Erythroblast (primary cell): ENCODE results near the gene ACP4.
"Not testable (repeated sequence)": the region's sequence is repeated elsewhere in the genome, so short reads cannot be mapped to it uniquely, and the experiment has no call there.

Source experiments
- DNase-seq, 2 experiments: peaks; one replicate each; lab custom pipeline; 2025; lab: John Stamatoyannopoulos, UW
- GATA1 ChIP-seq: IDR thresholded peaks from 2 replicates; pipeline ENCODE4 v1.6.1; 2011; ENCODE audit warnings: low read depth, mild to moderate bottlenecking, control low read depth, low read length, moderate library complexity
- POLR2A ChIP-seq: IDR thresholded peaks from 2 replicates; pipeline ENCODE4 v1.6.1; 2011; ENCODE audit warnings: mild to moderate bottlenecking, low read length

Gene ACP4, protein sequence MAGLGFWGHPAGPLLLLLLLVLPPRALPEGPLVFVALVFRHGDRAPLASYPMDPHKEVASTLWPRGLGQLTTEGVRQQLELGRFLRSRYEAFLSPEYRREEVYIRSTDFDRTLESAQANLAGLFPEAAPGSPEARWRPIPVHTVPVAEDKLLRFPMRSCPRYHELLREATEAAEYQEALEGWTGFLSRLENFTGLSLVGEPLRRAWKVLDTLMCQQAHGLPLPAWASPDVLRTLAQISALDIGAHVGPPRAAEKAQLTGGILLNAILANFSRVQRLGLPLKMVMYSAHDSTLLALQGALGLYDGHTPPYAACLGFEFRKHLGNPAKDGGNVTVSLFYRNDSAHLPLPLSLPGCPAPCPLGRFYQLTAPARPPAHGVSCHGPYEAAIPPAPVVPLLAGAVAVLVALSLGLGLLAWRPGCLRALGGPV

DNA sequence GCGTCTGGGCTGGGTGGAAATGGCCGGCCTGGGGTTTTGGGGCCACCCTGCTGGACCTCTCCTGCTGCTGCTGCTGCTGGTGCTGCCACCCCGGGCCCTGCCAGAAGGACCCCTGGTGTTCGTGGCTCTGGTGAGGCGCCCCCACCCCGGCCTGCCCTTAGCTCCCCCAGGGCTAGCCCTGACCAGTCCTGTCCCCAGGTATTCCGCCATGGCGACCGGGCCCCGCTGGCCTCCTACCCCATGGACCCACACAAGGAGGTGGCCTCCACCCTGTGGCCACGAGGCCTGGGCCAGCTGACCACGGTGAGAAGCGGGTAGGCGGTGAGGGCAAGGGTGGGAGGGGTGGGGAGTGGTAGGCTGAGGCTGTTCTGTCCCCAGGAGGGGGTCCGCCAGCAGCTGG, at the start of gene ACP4:
ACP4 (plus strand) TSS at position 20 of the 400 bp plus-strand sequence; CDS start at position 20, 0 bp downstream.
- no peak for DNase-seq
- TF ChIP-seq POLR2A (no peak), GATA1 (no peak)

DNA sequence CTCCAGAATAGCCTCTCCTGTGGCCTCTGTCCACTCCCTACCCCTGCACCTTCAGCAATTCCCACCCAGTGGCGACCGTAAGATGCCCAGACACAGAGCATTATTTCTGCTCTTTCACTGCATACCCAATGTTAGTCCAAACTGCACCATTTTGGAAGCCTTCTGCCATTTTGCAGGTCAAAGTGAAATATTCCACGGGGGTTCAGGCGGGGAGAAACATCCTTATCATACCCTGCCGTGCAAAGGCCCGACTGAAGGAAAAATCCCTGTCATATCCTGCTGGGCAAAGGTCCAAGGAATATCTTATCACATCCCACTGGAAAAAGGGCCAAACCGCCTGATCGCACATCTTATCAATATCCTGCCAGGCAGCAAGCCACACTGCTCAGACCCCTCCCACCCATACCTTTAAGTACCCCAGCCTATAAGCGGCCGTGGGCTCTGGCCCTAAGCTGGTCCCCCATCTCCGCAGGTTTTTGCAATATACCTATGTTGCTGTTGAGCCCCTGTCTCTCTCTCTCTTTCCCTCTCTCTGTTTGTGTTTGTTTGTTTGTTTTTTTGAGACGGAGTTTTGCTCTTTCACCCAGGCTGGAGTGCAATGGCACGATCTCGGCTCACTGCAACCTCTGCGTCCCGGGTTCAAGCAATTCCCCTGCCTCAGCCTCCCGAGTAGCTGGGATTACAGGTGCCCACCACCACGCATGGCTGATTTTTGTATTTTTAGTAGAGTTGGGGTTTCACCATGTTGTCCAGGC, 48.9 kb upstream of the ACP4 start:
- TF ChIP-seq GATA1 (no peak), POLR2A (no peak)
- DNase-seq: no peak

DNA sequence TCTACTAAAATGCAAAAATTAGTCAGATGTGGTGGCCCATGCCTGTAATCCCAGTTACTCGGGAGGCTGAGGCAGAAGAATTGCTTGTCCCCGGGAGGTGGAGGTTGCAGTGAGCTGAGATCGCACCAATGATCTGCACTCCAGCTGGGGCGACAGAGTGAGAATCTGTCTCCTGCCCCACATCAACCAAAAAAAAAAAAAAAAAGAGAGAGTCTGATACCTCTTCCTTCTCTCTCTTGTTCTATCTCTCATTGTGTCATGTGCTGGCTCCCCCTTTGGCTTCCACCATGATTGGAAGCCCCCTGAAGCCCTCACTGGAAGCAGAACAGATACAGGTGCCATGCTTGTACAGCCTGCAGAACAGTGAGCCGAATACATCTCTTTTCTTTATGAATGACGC, 46.7 kb upstream of the ACP4 start:
- no peak for DNase-seq
- no peak for TF ChIP-seq GATA1
- TF ChIP-seq POLR2A: no peak

DNA sequence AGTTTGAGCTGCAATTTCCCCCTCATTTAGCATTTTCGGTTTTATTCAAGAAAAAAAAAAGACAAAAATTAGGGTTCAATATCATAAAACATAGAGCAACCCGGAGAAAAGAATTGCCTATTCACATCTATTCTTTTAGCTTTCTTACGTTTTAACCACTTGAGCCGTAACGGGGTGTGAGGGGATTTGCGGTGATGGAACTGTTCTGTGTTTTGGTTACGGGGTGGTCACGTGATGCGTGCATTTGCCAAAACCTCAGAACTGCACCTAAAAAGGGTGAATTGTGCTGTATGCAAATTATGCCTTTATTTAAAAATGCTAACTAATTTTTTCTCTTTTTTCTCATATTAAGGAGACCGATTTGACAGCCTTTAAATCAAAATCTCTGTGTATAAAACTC, 45.0 kb upstream of the ACP4 start:
- TF ChIP-seq GATA1 (no peak), POLR2A (no peak)
- no peak for DNase-seq

DNA sequence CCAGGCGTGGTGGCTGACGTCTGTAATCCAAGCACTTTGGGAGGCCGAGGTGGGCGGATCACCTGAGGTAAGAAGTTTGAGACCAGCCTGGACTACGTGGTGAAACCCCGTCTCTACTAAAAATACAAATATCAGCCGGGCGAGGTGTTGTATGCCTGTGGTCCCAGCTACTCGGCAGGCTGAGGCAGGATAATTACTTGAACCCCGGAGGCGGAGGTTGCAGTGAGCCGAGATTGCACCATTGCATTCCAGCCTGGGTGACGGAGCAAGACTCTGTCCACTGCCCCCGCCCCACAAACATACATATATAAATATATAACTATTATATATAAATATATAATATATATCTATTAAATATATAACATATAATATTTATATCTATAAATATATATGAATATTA, 43.1 kb upstream of the ACP4 start:
- not testable (repeated sequence) for DNase-seq

DNA sequence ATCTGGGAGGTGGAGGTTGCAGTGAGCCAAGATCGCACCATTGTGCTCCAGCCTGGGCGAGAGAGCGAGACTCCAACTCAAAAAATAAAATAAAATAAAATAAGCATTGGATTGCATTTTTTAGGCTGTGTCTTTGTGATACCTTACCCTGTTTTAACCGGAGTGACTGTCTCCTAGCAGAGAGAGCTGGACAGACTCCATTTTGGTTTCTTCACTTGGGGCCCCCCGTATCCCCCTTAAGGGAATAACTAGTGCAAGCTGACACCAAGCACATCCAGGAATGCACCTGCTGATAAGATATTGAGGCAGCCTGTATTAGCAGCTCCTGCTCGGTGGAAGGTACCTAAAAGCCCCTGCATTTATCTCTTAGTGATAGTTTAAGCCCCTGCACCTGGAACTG, 40.7 kb upstream of the ACP4 start:
- DNase-seq: no peak

DNA sequence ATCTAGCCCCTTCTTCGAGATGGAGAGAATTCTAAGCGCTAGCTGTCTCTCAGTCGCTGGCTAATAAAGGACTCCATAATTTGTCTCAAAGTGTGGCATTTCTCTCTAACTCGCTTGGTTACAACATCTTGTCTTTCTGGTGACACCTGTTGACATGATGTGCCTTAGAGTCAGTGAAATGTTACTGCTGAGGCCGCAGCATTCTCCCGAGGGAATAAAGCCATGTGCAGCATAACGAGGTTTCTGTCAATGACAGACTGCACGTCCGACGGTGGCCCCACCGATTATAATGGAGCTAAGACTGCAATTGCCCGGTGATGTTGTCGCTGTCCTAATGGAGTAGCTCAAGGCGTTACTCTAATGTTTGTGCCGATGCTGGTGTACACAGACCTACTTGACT, 40.2 kb upstream of the ACP4 start:
- no peak for TF ChIP-seq POLR2A
- no peak for TF ChIP-seq GATA1
- no peak for DNase-seq

More for the DNA sequence above, 40.7 kb upstream of the ACP4 start:
- TF ChIP-seq POLR2A: no peak
- no peak for TF ChIP-seq GATA1

DNA sequence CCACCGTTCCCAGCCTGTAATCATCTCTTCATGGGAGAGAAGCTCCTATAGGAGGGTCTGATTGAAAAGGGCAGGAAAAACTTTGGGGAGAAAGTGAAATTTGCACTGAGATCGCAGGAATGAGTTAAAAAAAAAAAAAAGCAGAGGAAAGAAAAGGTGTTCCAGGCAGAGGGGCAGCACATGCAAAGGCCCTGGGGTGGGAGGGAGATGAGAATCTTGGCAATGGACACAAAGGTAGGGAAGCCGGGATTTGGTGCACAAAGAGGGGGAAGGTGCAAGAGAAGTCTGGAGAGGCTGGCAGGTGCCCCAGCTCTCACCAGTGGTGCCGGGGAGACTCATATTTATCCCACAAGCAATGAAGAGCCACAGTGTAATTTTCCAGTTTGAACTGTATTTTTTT, 36.3 kb upstream of the ACP4 start:
- no peak for DNase-seq
- TF ChIP-seq POLR2A: no peak
- TF ChIP-seq GATA1: no peak

DNA sequence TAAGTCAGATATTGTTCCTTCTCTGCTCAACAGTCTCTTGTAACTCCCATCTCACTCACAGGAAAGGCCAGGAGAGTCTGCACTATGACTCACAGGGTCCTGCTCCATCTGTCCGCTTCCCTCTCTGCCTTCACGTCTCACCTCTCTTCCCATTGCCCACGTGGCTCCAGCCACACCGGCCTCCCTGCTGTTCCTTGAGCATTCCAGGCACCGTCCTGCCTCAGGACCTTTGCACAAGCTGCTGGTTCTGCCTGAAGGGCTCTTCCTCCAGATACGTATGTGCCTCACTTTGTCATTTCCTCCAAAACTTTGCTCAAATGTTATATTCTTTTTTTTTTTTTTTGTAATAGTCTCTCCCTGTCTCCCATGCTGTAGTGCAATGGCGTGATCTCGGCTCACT, 34.0 kb upstream of the ACP4 start:
- DNase-seq: not testable (repeated sequence)

DNA sequence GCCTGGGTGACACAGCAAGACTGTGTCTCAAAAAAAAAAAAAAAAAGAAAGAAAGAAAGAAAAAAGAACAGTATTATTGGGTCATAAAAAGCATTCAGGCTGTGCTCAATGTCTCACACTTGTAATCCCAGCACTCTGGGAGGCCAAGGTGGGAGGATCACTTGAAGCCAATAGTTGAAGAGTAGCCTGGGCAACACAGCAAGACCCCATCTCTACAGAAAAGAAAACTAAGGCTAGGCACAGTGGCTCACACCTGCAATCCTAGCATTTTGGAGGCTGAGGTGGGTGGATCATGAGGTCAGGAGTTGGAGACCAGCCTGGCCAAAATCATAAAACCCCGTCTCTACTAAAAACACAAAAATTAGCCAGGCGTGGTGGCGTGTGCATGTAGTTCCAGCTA, 32.6 kb upstream of the ACP4 start:
- DNase-seq: not testable (repeated sequence)

DNA sequence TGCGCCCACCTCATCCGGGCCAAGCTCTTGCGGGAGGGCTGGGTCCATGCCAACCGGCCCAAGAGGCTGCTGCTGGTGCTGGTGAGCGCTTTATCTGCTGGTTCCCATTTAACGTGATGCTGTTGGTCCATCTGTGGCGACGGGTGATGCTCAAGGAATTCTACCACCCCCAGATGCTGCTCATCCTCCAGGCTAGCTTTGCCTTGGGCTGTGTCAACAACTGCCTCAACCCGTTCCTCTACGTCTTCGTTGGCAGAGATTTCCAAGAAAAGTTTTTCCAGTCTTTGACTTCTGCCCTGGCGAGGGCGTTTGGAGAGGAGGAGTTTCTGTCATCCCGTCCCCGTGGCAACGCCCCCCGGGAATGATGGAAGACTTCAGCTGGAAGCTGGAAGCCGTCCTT, 31.1 kb upstream of the ACP4 start:
- DNase-seq: not testable (repeated sequence)

DNA sequence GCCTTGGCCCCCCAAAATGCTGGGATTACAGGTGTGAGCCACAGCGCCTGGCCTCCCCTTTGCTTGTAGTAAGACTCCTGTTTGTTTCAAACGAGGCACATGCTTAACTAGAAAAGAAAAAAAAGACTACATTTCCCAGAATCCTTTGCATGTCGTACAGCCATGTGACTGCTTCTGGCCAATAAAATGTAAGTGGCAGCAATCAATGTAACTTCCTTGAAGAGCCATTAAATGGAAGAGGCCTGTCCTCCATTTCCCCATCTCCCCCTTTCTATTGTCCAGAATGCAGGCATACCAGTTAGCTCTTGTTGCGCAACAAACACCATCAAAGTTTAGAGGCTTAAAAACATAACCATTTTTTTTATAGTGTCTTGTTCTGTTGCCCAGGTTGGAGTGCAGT, 30.3 kb upstream of the ACP4 start:
- no peak for TF ChIP-seq POLR2A
- DNase-seq: peak; percentile 32 to 46

DNA sequence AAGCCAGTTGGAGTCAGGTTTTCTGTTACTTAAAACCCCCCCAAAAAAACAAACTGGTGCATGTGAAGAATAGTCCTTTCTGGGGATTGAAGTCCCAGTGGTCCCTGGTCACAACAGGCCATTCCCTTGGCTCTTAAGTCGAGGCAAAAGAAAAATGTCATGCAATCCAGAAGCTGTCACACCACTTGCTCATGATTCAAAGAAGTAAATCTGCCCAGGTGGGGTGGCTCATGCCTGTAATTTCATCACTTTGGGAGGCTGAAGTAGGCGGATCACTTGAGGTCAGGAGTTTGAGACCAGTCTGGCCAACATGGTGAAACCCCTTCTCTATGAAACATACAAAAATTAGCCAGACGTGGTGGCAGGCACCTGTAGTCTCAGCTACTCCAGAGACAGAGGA, 28.7 kb upstream of the ACP4 start:
- not testable (repeated sequence) for DNase-seq

DNA sequence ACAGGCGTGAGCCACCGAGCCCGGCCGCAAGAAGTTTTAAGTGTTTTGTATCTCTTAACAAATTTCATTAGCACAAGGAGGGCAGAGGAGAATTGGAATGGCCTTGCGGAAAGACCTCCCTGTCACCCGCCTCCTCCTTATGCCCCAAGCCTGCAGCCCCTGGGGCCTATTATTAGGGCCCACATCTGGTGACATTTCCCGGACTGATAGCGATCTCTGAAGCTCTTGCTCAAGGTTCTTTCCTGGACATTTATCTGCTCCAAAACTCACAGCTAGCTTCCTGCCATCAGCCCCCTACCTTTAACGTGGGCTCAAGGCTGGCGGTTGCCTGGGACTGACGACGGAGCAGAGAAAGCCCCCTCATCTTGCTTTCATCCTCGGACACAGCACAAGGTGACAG, 26.7 kb upstream of the ACP4 start:
- not testable (repeated sequence) for DNase-seq

DNA sequence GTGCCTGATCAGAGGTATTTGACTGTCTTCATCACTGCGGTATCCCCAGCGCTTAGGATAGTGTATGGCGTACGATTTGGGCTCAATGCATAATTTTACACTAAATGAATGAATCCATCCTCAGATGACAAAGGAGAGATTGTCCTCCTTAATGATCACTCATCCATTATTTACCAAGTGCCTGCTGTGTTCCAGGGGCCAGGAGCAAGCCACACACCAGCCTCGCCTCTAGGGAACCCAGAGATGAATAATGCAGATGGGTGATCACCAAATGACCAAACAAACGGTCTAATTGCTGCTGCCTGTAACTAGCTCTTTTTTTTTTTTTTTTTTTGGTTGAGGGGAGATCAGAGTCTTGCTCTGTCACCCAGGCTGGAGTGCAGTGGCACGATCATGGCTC, 25.8 kb upstream of the ACP4 start:
- TF ChIP-seq GATA1 (no peak), POLR2A (no peak)

DNA sequence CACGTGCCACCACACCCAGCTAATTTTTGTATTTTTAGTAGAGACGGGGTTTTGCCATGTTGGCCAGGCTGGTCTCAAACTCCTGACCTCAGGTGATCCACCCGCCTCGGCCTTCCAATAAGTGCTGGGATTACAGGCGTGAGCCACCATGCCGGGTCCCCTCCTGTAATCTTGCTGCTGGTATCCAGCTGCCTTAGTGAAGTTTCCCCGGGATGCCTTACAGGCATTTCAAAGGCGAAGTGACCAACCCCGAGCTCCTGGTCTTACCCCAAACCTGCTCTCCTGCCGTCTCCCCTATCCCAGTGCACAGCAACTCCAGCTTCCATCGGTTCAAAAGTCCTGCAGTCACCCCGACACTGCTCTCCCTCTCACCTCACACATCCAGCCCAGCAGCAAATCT, 23.5 kb upstream of the ACP4 start:
- DNase-seq: not testable (repeated sequence)

More for the DNA sequence above, 25.8 kb upstream of the ACP4 start:
- DNase-seq: no peak

DNA sequence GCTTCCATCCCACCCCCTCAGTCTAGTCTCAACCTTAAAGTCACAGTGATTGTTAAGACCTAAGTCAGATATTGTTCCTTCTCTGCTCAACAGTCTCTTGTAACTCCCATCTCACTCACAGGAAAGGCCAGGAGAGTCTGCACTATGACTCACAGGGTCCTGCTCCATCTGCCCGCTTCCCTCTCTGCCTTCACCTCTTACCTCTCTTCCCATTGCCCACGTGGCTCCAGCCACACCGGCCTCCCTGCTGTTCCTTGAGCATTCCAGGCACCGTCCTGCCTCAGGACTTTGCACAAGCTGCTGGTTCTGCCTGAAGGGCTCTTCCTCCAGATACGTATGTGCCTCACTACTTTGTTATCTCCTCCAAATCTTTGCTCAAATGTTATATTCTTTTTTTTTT, 23.0 kb upstream of the ACP4 start:
- DNase-seq: not testable (repeated sequence)
